ENCODE measurements around the gene NADK2.

The NADK2 gene

DNA sequence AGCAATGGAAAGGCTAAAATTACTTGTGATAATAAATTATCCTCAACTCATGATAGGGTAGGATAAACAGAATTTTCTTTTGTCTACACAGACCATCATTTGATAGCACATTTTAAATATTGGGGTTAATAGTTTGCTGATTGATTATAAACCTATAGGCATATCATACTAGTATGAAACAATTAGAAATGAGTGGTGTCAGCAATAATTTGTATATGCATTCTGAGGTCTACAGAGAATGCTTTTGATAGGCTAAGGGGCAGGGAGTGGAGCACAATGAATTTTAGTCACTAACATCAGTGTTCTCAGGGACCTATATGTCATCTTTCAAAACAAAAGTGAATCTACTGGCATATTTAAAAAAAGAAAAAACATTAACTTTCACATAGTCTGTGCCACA, 27.8 kb upstream of the NADK2 start (continued):
- TF ChIP-seq, protein P1, sequence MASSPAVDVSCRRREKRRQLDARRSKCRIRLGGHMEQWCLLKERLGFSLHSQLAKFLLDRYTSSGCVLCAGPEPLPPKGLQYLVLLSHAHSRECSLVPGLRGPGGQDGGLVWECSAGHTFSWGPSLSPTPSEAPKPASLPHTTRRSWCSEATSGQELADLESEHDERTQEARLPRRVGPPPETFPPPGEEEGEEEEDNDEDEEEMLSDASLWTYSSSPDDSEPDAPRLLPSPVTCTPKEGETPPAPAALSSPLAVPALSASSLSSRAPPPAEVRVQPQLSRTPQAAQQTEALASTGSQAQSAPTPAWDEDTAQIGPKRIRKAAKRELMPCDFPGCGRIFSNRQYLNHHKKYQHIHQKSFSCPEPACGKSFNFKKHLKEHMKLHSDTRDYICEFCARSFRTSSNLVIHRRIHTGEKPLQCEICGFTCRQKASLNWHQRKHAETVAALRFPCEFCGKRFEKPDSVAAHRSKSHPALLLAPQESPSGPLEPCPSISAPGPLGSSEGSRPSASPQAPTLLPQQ (tag by site-specific recombination; IDR thresholded peaks at IDR 0.05), result no peak
- TF ChIP-seq, protein P2, sequence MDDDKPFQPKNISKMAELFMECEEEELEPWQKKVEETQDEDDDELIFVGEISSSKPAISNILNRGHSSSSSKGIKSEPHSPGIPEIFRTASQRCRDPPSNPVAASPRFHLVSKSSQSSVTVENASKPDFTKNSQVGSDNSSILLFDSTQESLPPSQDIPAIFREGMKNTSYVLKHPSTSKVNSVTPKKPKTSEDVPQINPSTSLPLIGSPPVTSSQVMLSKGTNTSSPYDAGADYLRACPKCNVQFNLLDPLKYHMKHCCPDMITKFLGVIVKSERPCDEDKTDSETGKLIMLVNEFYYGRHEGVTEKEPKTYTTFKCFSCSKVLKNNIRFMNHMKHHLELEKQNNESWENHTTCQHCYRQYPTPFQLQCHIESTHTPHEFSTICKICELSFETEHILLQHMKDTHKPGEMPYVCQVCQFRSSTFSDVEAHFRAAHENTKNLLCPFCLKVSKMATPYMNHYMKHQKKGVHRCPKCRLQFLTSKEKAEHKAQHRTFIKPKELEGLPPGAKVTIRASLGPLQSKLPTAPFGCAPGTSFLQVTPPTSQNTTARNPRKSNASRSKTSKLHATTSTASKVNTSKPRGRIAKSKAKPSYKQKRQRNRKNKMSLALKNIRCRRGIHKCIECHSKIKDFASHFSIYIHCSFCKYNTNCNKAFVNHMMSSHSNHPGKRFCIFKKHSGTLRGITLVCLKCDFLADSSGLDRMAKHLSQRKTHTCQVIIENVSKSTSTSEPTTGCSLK (tag by site-specific recombination; IDR thresholded peaks at IDR 0.05), result no peak
- TF ChIP-seq ZBTB7A (tag by site-specific recombination; IDR thresholded peaks at IDR 0.05; ENCODE audit: low read depth) (no peak), ZNF707 (tag by site-specific recombination; IDR thresholded peaks at IDR 0.05) (no peak)

DNA sequence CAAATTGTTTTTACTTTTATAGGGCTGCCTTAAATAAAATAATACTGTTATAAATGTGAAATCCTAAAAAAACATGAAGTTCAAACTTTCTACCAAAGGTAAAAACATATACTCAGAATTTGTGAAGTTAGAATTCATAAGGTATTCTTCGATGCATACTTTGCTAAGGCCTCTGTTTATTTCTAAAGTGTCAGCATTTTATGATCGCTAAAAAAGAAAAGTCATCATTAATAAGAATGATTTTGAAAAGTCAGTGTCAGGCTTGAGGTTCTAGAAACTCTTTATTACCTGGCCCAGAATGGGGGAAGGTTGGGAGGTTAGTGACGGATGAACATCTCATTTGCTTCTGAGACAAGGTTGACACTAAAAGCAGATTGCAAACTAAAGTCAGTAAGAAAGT, 26.2 kb upstream of the NADK2 start:
- Histone ChIP-seq H3K9me3 (ENCODE audit: control insufficient read depth, insufficient read depth, low read depth, low read length) (no peaks in the 10 kb centered on the region), H3K27ac (ENCODE audit: extremely low read depth, low read depth, low read length) (no peak overlapping the region), H3K36me3 (ENCODE audit: control insufficient read depth in 2 of 2, insufficient read depth in 1 of 2, low read length in 2 of 2) (no peaks in the 10 kb centered on the region), H3K4me1 (ENCODE audit: control insufficient read depth, insufficient read depth, low read length) (no peaks in the 10 kb centered on the region), H3K4me3 (ENCODE audit: low read depth, low read length) (no peak overlapping the region)
- CTCF ChIA-PET, result interaction anchor here (1.5 kb wide), 1 partner anchor 263 kb away, joined by 4 read pairs; no protein-coding TSS in a partner anchor
- POLR2A ChIA-PET, result no interaction called here
- TF ChIP-seq KLF16 (tag by site-specific recombination; IDR thresholded peaks at IDR 0.05), result no peak
- TF ChIP-seq SP3 (tag by site-specific recombination; IDR thresholded peaks at IDR 0.05), result no peak
- no peak for TF ChIP-seq ZNF664 (tag by site-specific recombination; IDR thresholded peaks at IDR 0.05)
- TF ChIP-seq HOXD13 (CRISPR knock-in tag; IDR thresholded peaks at IDR 0.05; ENCODE audit: borderline replicate concordance), result no peak
- TF ChIP-seq ZNF292 (tag by site-specific recombination; IDR thresholded peaks at IDR 0.05; ENCODE audit: borderline replicate concordance, low read depth), result no peak
- no peak for TF ChIP-seq ZNF658 (tag by site-specific recombination; IDR thresholded peaks at IDR 0.05)
- TF ChIP-seq ZNF473 (tag by site-specific recombination; IDR thresholded peaks at IDR 0.05), result no peak
- TF ChIP-seq, protein P3, sequence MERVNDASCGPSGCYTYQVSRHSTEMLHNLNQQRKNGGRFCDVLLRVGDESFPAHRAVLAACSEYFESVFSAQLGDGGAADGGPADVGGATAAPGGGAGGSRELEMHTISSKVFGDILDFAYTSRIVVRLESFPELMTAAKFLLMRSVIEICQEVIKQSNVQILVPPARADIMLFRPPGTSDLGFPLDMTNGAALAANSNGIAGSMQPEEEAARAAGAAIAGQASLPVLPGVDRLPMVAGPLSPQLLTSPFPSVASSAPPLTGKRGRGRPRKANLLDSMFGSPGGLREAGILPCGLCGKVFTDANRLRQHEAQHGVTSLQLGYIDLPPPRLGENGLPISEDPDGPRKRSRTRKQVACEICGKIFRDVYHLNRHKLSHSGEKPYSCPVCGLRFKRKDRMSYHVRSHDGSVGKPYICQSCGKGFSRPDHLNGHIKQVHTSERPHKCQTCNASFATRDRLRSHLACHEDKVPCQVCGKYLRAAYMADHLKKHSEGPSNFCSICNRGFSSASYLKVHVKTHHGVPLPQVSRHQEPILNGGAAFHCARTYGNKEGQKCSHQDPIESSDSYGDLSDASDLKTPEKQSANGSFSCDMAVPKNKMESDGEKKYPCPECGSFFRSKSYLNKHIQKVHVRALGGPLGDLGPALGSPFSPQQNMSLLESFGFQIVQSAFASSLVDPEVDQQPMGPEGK (tag by site-specific recombination; IDR thresholded peaks at IDR 0.05), result no peak
- TF ChIP-seq, protein P4, sequence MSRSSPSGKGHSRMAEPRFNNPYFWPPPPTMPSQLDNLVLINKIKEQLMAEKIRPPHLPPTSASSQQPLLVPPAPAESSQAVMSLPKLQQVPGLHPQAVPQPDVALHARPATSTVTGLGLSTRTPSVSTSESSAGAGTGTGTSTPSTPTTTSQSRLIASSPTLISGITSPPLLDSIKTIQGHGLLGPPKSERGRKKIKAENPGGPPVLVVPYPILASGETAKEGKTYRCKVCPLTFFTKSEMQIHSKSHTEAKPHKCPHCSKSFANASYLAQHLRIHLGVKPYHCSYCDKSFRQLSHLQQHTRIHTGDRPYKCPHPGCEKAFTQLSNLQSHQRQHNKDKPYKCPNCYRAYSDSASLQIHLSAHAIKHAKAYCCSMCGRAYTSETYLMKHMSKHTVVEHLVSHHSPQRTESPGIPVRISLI (tag by site-specific recombination; IDR thresholded peaks at IDR 0.05), result no peak
- TF ChIP-seq, protein P5, sequence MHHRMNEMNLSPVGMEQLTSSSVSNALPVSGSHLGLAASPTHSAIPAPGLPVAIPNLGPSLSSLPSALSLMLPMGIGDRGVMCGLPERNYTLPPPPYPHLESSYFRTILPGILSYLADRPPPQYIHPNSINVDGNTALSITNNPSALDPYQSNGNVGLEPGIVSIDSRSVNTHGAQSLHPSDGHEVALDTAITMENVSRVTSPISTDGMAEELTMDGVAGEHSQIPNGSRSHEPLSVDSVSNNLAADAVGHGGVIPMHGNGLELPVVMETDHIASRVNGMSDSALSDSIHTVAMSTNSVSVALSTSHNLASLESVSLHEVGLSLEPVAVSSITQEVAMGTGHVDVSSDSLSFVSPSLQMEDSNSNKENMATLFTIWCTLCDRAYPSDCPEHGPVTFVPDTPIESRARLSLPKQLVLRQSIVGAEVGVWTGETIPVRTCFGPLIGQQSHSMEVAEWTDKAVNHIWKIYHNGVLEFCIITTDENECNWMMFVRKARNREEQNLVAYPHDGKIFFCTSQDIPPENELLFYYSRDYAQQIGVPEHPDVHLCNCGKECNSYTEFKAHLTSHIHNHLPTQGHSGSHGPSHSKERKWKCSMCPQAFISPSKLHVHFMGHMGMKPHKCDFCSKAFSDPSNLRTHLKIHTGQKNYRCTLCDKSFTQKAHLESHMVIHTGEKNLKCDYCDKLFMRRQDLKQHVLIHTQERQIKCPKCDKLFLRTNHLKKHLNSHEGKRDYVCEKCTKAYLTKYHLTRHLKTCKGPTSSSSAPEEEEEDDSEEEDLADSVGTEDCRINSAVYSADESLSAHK (tag by site-specific recombination; IDR thresholded peaks at IDR 0.05), result no peak
